ENCODE data around the gene NINL.
"Not testable (repeated sequence)": the region's sequence is repeated elsewhere in the genome, so short reads cannot be mapped to it uniquely, and the experiment has no call there.

Gene NINL

GRCh38 chr20:25606094-25606695 is 20.9 kb upstream of the NINL start:
- H3K9ac ChIP-seq (ENCODE audit: low read length) = no peak overlapping the region
- H3K79me2 ChIP-seq (ENCODE audit: insufficient read depth, low read length) = no peaks in the 10 kb centered on the region
- no peak overlapping the region for H3K4me2 ChIP-seq (ENCODE audit: low read length)
- H4K20me1 ChIP-seq (ENCODE audit: insufficient read depth, low read length) = no peaks in the 10 kb centered on the region
- no peak overlapping the region for H3K4me3 ChIP-seq (ENCODE audit: low read depth, low read length, poor library complexity, severe bottlenecking)
- H3K36me3 ChIP-seq (ENCODE audit: insufficient read depth, low read length) = no peaks in the 10 kb centered on the region
- no peaks in the 10 kb centered on the region for H3K27me3 ChIP-seq (ENCODE audit: insufficient read depth, low read length)
- H3K9me2 ChIP-seq (ENCODE audit: low read depth, low read length) = no peaks in the 10 kb centered on the region
- TF ChIP-seq EZH2 (IDR thresholded peaks at IDR 0.05; ENCODE audit: borderline replicate concordance, low read length) (no peak), CTCF (IDR thresholded peaks at IDR 0.05; ENCODE audit: low read length) (no peak)
- no peak overlapping the region for H3K27ac ChIP-seq (ENCODE audit: low read depth, low read length, poor library complexity, severe bottlenecking)
- no peaks in the 10 kb centered on the region for H3K4me1 ChIP-seq (ENCODE audit: insufficient read depth, low read length, severe bottlenecking)
- H3F3A ChIP-seq (ENCODE audit: insufficient read depth, low read length) = no peaks in the 10 kb centered on the region
- H2AFZ ChIP-seq (ENCODE audit: low read length) = no peak overlapping the region
- no peaks in the 10 kb centered on the region for H3K9me3 ChIP-seq (ENCODE audit: low read length)

- Histone ChIP-seq H3K27ac (ENCODE audit: low read depth, low read length, poor library complexity, severe bottlenecking) (no peak overlapping the region), H3F3A (ENCODE audit: insufficient read depth, low read length) (no peaks in the 10 kb centered on the region)
These were observed 19.8 kb upstream of the NINL start for GRCh38 chr20:25605148-25605547.

DNA sequence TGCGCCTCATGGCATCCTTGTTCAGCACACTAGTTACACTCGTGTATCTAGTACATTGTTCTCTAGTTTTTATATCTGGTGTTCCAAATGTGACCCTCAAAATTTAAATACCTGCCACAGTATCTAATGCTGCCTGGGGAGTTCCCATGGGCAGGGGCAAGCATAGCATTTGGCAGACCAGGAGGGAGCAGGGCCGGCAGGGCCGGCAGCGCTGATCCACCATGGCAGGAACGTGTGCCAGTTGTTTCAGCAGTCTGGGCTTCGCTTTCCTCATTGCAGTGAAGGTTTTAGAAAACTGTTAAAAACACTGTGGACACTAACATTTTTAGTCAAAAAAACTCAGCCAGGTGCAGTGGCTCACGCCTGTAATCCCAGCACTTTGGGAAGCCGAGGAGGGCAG is 19.3 kb upstream of the NINL start:
- Histone ChIP-seq H3K27ac (ENCODE audit: low read depth, low read length, poor library complexity, severe bottlenecking) (no peak overlapping the region), H3K4me1 (ENCODE audit: insufficient read depth, low read length, severe bottlenecking) (no peaks in the 10 kb centered on the region), H3K36me3 (ENCODE audit: insufficient read depth, low read length) (no peaks in the 10 kb centered on the region), H3K9me3 (ENCODE audit: low read length) (no peaks in the 10 kb centered on the region), H2AFZ (ENCODE audit: low read length) (no peak overlapping the region), H3K9me2 (ENCODE audit: low read depth, low read length) (no peaks in the 10 kb centered on the region), H3K79me2 (ENCODE audit: insufficient read depth, low read length) (no peaks in the 10 kb centered on the region), H3K4me3 (ENCODE audit: low read depth, low read length, poor library complexity, severe bottlenecking) (no peak overlapping the region), H3K27me3 (ENCODE audit: insufficient read depth, low read length) (no peaks in the 10 kb centered on the region), H4K20me1 (ENCODE audit: insufficient read depth, low read length) (no peaks in the 10 kb centered on the region), H3K4me2 (ENCODE audit: low read length) (no peak overlapping the region), H3K9ac (ENCODE audit: low read length) (no peak overlapping the region), H3F3A (ENCODE audit: insufficient read depth, low read length) (no peaks in the 10 kb centered on the region)
- no peak for TF ChIP-seq CTCF (IDR thresholded peaks at IDR 0.05; ENCODE audit: low read length)

More at GRCh38 chr20:25605148-25605547, 19.8 kb upstream of the NINL start:
- Histone ChIP-seq H3K79me2 (ENCODE audit: insufficient read depth, low read length) (no peaks in the 10 kb centered on the region), H3K27me3 (ENCODE audit: insufficient read depth, low read length) (no peaks in the 10 kb centered on the region), H3K9me3 (ENCODE audit: low read length) (no peaks in the 10 kb centered on the region), H3K4me1 (ENCODE audit: insufficient read depth, low read length, severe bottlenecking) (no peaks in the 10 kb centered on the region), H4K20me1 (ENCODE audit: insufficient read depth, low read length) (no peaks in the 10 kb centered on the region), H3K9ac (ENCODE audit: low read length) (no peak overlapping the region), H3K36me3 (ENCODE audit: insufficient read depth, low read length) (no peaks in the 10 kb centered on the region), H3K4me3 (ENCODE audit: low read depth, low read length, poor library complexity, severe bottlenecking) (no peak overlapping the region), H2AFZ (ENCODE audit: low read length) (no peak overlapping the region), H3K9me2 (ENCODE audit: low read depth, low read length) (no peaks in the 10 kb centered on the region), H3K4me2 (ENCODE audit: low read length) (no peak overlapping the region)
- no peak for TF ChIP-seq EZH2 (IDR thresholded peaks at IDR 0.05; ENCODE audit: borderline replicate concordance, low read length)

- not testable (repeated sequence) for H4K20me1 ChIP-seq (ENCODE audit: insufficient read depth, low read length); H3F3A ChIP-seq (ENCODE audit: insufficient read depth, low read length); H3K4me3 ChIP-seq (ENCODE audit: low read depth, low read length, poor library complexity, severe bottlenecking); H3K4me1 ChIP-seq (ENCODE audit: insufficient read depth, low read length, severe bottlenecking); H3K9me3 ChIP-seq (ENCODE audit: low read length); H3K9ac ChIP-seq (ENCODE audit: low read length); H3K27me3 ChIP-seq (ENCODE audit: insufficient read depth, low read length); H3K4me2 ChIP-seq (ENCODE audit: low read length); H3K79me2 ChIP-seq (ENCODE audit: insufficient read depth, low read length); H3K27ac ChIP-seq (ENCODE audit: low read depth, low read length, poor library complexity, severe bottlenecking); H3K36me3 ChIP-seq (ENCODE audit: insufficient read depth, low read length); H2AFZ ChIP-seq (ENCODE audit: low read length); H3K9me2 ChIP-seq (ENCODE audit: low read depth, low read length)
These were observed 17.6 kb upstream of the NINL start for GRCh38 chr20:25602914-25603309.

- H2AFZ ChIP-seq (ENCODE audit: low read length); H3K4me3 ChIP-seq (ENCODE audit: low read depth, low read length, poor library complexity, severe bottlenecking); H3K27ac ChIP-seq (ENCODE audit: low read depth, low read length, poor library complexity, severe bottlenecking); H3K36me3 ChIP-seq (ENCODE audit: insufficient read depth, low read length); H4K20me1 ChIP-seq (ENCODE audit: insufficient read depth, low read length); H3K4me2 ChIP-seq (ENCODE audit: low read length); H3F3A ChIP-seq (ENCODE audit: insufficient read depth, low read length); H3K9me2 ChIP-seq (ENCODE audit: low read depth, low read length); H3K9ac ChIP-seq (ENCODE audit: low read length); H3K79me2 ChIP-seq (ENCODE audit: insufficient read depth, low read length); H3K27me3 ChIP-seq (ENCODE audit: insufficient read depth, low read length); H3K4me1 ChIP-seq (ENCODE audit: insufficient read depth, low read length, severe bottlenecking); H3K9me3 ChIP-seq (ENCODE audit: low read length): not testable (repeated sequence)
These were observed 17.0 kb upstream of the NINL start for GRCh38 chr20:25602191-25602913.

Measured in OCI-LY1 (cell line).